A549 (cell line): ENCODE results near the gene EP400.

ENCODE experiments used
- CTCF ChIP-seq: fragments of >200 bp; sonication (Bioruptor Twin); formaldehyde crosslinking; IDR thresholded peaks from 3 replicates; pipeline ENCODE4 v1.5.1; 2016
- RCOR1 ChIP-seq: fragments of 150-350 bp; IDR thresholded peaks from 2 replicates; pipeline ENCODE4 v1.6.1; 2014; ENCODE audit warnings: antibody characterized with exemption, low read length, low read depth

- TF ChIP-seq CTCF: no peak
- TF ChIP-seq RCOR1: no peak
Observed at GRCh38 chr12:131979606-131980005, 29.9 kb downstream of the EP400 start.
